ENCODE data around the gene ATP5MC3. TPM values are rescaled to one million over a fixed set of nuclear protein-coding genes. Genes with fewer than 3 reads are reported as not detected.

ATP5MC3 gene
- total RNA-seq, 4 donors from 2014 or later: 71.0 to 236 (median 172) TPM

DNA sequence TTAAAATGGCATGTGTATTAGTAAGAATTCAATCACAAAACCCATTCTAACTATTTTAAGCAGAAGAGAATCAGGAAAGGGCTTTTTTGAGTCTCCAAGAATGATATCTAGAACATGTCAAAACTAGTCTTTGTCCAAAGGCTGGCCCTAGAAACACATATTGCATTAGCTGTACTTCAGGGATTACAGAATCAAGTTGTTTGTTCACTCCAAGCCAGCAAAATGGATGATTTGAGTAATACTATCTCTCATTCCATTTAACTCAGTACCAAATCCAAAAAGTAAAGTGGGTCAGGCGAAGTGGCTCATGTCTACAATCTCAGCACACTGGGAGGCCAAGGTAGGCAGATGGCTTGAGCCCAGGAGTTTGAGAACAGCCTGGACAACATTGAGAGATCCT is 54.8 kb downstream of the ATP5MC3 start:
- H3K27me3 ChIP-seq: no peaks in the 10 kb centered on the region
- H3K4me1 ChIP-seq: no peaks in the 10 kb centered on the region
- no peak for DNase-seq
- TF ChIP-seq, protein P1, sequence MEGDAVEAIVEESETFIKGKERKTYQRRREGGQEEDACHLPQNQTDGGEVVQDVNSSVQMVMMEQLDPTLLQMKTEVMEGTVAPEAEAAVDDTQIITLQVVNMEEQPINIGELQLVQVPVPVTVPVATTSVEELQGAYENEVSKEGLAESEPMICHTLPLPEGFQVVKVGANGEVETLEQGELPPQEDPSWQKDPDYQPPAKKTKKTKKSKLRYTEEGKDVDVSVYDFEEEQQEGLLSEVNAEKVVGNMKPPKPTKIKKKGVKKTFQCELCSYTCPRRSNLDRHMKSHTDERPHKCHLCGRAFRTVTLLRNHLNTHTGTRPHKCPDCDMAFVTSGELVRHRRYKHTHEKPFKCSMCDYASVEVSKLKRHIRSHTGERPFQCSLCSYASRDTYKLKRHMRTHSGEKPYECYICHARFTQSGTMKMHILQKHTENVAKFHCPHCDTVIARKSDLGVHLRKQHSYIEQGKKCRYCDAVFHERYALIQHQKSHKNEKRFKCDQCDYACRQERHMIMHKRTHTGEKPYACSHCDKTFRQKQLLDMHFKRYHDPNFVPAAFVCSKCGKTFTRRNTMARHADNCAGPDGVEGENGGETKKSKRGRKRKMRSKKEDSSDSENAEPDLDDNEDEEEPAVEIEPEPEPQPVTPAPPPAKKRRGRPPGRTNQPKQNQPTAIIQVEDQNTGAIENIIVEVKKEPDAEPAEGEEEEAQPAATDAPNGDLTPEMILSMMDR (IDR thresholded peaks at IDR 0.05): no peak
- no peak for TF ChIP-seq POLR2A (IDR thresholded peaks at IDR 0.05)
- H3K4me3 ChIP-seq (replicated peaks in 1 of 3): no peak overlapping the region
- WGBS, 2 donors: 86 to 97% methylated on average over 1 of the region's 1 CpG
- H3K9me3 ChIP-seq: no peaks in the 10 kb centered on the region
- no peak overlapping the region for H3K27ac ChIP-seq
- intact Hi-C loops (cut with DNase I): no loop called here
- H3K36me3 ChIP-seq: no peaks in the 10 kb centered on the region

MicroRNAs within 50 kb of the gene (microRNA counts, 767-probe panel; counts per million panel counts)
- 0 counts per million in 2 donors for microRNA hsa-miR-933

Small RNA genes within 50 kb of the gene (microRNA-seq; reads per million reads assigned to microRNA genes)
- not detected for gene MIR933

Small RNA genes within 50 kb of the gene (small RNA-seq; reads per million reads assigned to genes)
- gene MIR933: not detected

Other genes starting within 250 kb of the ATP5MC3 start
- 1 to 10 TPM; 7.8 to 9.7 (median 9.4) TPM for gene CHN1, start 176.3 kb downstream of the ATP5MC3 start, total RNA-seq
- 100 to 1,000 TPM in 1 of 4 donors, 10 to 100 TPM in 3; 64.8 to 120 (median 88.0) TPM for gene ATF2, start 13.5 kb downstream of the ATP5MC3 start, total RNA-seq

Data from thyroid gland (tissue), 4 donors.